Stimulated activated naive CD8-positive, alpha-beta T cell treated with anti-CD3 and anti-CD28 coated beads, Interleukin-15, amount 100 ng/mL, for 72 hours (primary cell): ENCODE data around the gene SLC39A11.

Experiments
- ATAC-seq: fragments of 150-1000 bp; cut with Tn5 transposase; 2 replicates; pipeline ENCODE4 v1.10.0; 2021; ENCODE audit warnings: mild to moderate bottlenecking, moderate library complexity
- DNase-seq, 2 donors: peaks; one replicate each; pipeline ENCODE4 v3.0.0; 2021 to 2022
- H3K27ac Mint-ChIP-seq, 2 donors: one replicate each; pipeline ENCODE4 v1.8.0; 2022; ENCODE audit warnings: mild to moderate bottlenecking in 2 of 2, mixed read lengths in 2 of 2, moderate library complexity in 2 of 2
- H3K27me3 Mint-ChIP-seq: one replicate; pipeline ENCODE4 v1.8.0; 2022; ENCODE audit warnings: mixed read lengths
- H3K4me1 Mint-ChIP-seq: one replicate; pipeline ENCODE4 v1.8.0; 2022; ENCODE audit warnings: mild to moderate bottlenecking, mixed read lengths
- H3K4me3 Mint-ChIP-seq, 2 donors: one replicate each; pipeline ENCODE4 v1.8.0; 2022; ENCODE audit warnings: mild to moderate bottlenecking in 2 of 2, mixed read lengths in 2 of 2, moderate library complexity in 1 of 2
- H3K9me3 Mint-ChIP-seq, 2 donors: one replicate each; pipeline ENCODE4 v1.8.0; 2022; ENCODE audit warnings: mixed read lengths in 2 of 2

SLC39A11 gene

DNA sequence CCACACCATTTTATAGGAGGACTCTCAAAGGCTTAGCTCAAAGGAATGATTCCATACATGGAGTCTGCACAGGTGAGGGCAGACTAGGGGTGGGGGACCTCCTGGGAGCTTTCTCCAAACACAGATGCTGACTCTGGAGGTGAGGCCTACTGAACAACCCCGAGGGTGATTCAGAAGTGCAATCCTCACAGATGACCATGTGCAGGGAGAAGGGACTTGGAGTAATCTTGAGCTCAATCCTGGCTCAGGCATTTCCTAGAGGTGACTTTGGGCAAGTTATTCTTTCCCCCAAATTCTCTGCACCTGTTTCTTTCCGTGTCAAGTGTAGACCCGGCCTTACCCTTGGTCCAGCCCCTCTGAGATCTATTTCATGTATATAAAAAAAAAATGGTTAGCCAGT is 401.5 kb downstream of the SLC39A11 start:
- Mint-ChIP-seq H3K9me3 (no peaks in the 10 kb centered on the region), H3K4me1 (no peaks in the 10 kb centered on the region), H3K27me3 (no peaks in the 10 kb centered on the region), H3K27ac (peak overlapping the region; percentile 3 to 27), H3K4me3 (no peak overlapping the region)
- DNase-seq = no peak
- ATAC-seq = no peak

- no peak overlapping the region for H3K4me3 Mint-ChIP-seq
- no peak overlapping the region for H3K27ac Mint-ChIP-seq
- H3K4me1 Mint-ChIP-seq = no peaks in the 10 kb centered on the region
- no peaks in the 10 kb centered on the region for H3K27me3 Mint-ChIP-seq
- H3K9me3 Mint-ChIP-seq = no peaks in the 10 kb centered on the region
- ATAC-seq (no peak), DNase-seq (no peak)
Observed at GRCh38 chr17:72687886-72688285, 404.6 kb downstream of the SLC39A11 start.

- Mint-ChIP-seq H3K9me3 (peaks cover 0 to 7% of the 10 kb centered on the region in 2 donors), H3K4me3 (no peak overlapping the region), H3K4me1 (no peaks in the 10 kb centered on the region), H3K27ac (no peak overlapping the region), H3K27me3 (no peaks in the 10 kb centered on the region)
- ATAC-seq = no peak
- DNase-seq = no peak
Observed at GRCh38 chr17:72684405-72685020, 408.0 kb downstream of the SLC39A11 start.

GRCh38 chr17:72683506-72684404 is 408.7 kb downstream of the SLC39A11 start:
- H3K9me3 Mint-ChIP-seq = peaks cover 0 to 7% of the 10 kb centered on the region in 2 donors
- no peaks in the 10 kb centered on the region for H3K4me1 Mint-ChIP-seq
- no peaks in the 10 kb centered on the region for H3K27me3 Mint-ChIP-seq
- no peak for ATAC-seq
- DNase-seq = no peak
- H3K27ac Mint-ChIP-seq = peak overlapping the region in 1 of 2 donors; percentile 20
- H3K4me3 Mint-ChIP-seq = no peak overlapping the region

GRCh38 chr17:72682605-72683004 is 409.9 kb downstream of the SLC39A11 start:
- Mint-ChIP-seq H3K9me3 (peaks cover 0 to 7% of the 10 kb centered on the region in 2 donors), H3K4me1 (no peaks in the 10 kb centered on the region), H3K27ac (no peak overlapping the region), H3K27me3 (no peaks in the 10 kb centered on the region), H3K4me3 (no peak overlapping the region)
- ATAC-seq (no peak), DNase-seq (no peak)

- H3K4me1 Mint-ChIP-seq = no peaks in the 10 kb centered on the region
- no peak for ATAC-seq
- no peak overlapping the region for H3K27ac Mint-ChIP-seq
- H3K4me3 Mint-ChIP-seq = no peak overlapping the region
- H3K9me3 Mint-ChIP-seq = peaks cover 0 to 7% of the 10 kb centered on the region in 2 donors
- no peak for DNase-seq
- H3K27me3 Mint-ChIP-seq = no peaks in the 10 kb centered on the region
Observed at GRCh38 chr17:72681844-72682243, 410.6 kb downstream of the SLC39A11 start.

DNA sequence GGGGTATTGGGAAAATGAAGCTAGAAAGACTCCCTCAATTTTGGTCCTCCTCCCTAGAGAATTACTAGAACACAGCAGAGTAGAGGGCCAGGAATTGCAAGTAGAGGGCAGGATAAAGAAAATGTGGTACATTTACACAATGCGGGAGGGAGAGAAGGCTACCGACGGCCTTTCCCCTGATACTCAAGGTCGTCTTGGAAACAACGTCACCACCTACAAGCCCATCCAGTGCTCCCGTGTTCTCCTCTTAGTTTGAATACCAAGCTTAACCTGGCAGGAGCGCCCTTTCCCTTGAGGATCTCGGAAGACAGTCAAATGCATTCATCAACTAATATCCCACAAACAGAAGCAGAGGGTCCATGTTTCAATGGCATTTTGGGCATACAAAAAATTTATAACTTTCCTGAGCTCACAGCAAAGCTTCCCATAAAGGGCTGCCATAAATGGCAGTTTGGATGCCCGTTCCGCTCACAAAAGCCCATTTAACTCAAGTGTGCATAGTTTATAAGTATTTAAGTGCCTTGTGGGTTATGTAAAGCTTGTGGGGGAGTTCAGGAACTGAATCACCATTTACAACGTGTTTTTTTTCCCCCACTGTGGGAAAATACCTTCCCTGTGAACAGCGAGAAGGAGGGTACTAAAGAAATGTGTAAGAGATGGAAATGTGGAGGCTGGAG is 414.6 kb downstream of the SLC39A11 start:
- no peak for DNase-seq
- Mint-ChIP-seq H3K9me3 (peaks cover 0 to 7% of the 10 kb centered on the region in 2 donors), H3K4me3 (no peak overlapping the region), H3K27me3 (no peaks in the 10 kb centered on the region), H3K27ac (peak overlapping the region in 1 of 2 donors; percentile 42), H3K4me1 (no peaks in the 10 kb centered on the region)
- no peak for ATAC-seq

- Mint-ChIP-seq H3K9me3 (peaks cover 0 to 7% of the 10 kb centered on the region in 2 donors), H3K27me3 (no peaks in the 10 kb centered on the region), H3K27ac (no peak overlapping the region), H3K4me3 (no peak overlapping the region), H3K4me1 (no peaks in the 10 kb centered on the region)
- no peak for DNase-seq
- ATAC-seq = no peak
Observed at GRCh38 chr17:72677108-72677507, 415.4 kb downstream of the SLC39A11 start.

- Mint-ChIP-seq H3K27ac (peak overlapping the region; percentile 43 to 69), H3K9me3 (no peaks in the 10 kb centered on the region), H3K4me1 (no peaks in the 10 kb centered on the region), H3K27me3 (no peaks in the 10 kb centered on the region), H3K4me3 (no peak overlapping the region)
- no peak for DNase-seq
- no peak for ATAC-seq
Observed at GRCh38 chr17:72672729-72673128, 419.8 kb downstream of the SLC39A11 start.

DNA sequence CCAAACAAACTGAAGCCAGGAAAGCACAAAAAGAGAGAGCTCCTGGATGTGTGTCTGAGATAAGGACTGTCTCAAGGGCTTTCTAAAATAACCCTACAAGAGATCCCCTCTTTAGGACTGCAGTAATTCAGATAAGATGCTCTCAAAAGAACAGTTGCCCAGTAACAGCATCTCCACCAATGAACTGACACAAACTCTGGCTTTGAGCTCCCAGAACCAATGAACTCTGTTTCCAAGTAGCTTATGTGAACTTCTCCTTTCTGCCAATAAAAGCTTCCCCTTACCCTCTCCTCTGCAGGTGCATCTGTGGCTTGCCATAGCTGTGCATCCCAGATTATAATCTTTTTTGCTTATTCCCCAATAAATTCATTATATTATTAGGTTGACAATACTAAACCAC is 421.5 kb downstream of the SLC39A11 start:
- ATAC-seq (no peak), DNase-seq (no peak)
- no peaks in the 10 kb centered on the region for H3K4me1 Mint-ChIP-seq
- no peaks in the 10 kb centered on the region for H3K9me3 Mint-ChIP-seq
- no peak overlapping the region for H3K4me3 Mint-ChIP-seq
- no peak overlapping the region for H3K27ac Mint-ChIP-seq
- no peaks in the 10 kb centered on the region for H3K27me3 Mint-ChIP-seq

DNA sequence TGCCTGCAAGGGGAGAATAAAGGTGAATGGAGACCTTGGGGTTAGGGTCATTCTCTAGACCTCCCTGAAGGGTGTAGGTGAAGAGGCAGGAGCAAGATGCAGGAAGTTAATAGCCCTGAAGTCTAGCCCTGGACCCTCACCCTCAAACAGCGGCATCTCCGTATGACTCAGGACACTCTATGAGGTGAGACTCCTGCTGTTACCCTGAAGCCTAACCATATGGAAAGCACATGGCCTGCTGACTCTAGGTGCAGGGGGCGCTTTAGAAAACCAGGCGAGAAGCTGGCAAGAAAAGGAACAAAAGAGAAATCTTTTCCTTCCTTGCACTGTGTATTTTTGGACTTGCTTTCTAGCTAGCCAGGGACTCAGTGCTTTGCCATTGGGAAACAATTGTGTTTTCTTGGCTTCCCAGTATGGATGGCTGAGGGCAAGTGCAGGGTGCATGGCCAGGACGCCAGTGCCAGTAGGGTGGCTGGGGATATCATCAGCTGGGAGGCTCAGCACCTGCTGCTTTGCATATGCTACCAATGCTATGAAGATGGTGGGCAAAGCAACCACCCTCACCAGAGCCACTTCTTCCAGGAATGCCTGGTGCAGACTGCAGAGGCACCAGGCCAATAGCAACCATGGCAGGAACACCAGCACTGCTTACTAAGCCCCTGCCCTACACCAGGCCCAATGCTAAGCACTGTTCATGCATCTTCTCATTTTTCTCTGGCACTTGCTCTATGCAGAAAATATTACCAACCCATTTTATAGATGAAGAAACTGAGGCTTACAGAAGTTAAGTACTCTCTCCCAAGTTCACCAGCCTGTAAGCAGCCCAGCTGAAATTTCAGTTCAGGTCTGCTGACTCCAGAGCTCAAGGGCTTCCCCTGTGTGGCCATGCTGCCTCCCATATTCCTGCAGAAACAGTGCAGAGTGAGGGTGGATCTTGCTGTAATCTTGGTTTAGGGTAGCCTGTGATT is 425.1 kb downstream of the SLC39A11 start:
- no peaks in the 10 kb centered on the region for H3K27me3 Mint-ChIP-seq
- no peaks in the 10 kb centered on the region for H3K9me3 Mint-ChIP-seq
- H3K27ac Mint-ChIP-seq = no peak overlapping the region
- ATAC-seq (no peak), DNase-seq (no peak)
- no peaks in the 10 kb centered on the region for H3K4me1 Mint-ChIP-seq
- H3K4me3 Mint-ChIP-seq = no peak overlapping the region

- DNase-seq (no peak), ATAC-seq (no peak)
- Mint-ChIP-seq H3K27me3 (no peaks in the 10 kb centered on the region), H3K4me1 (no peaks in the 10 kb centered on the region), H3K9me3 (no peaks in the 10 kb centered on the region), H3K4me3 (no peak overlapping the region), H3K27ac (peak overlapping the region in 1 of 2 donors; percentile 52)
Observed at GRCh38 chr17:72665852-72666851, 426.3 kb downstream of the SLC39A11 start.

GRCh38 chr17:72662827-72663190 is 429.7 kb downstream of the SLC39A11 start:
- ATAC-seq = no peak
- Mint-ChIP-seq H3K27me3 (no peaks in the 10 kb centered on the region), H3K4me3 (no peak overlapping the region), H3K9me3 (no peaks in the 10 kb centered on the region), H3K4me1 (no peaks in the 10 kb centered on the region), H3K27ac (no peak overlapping the region)
- DNase-seq = no peak
